GM21528 (cell line): ENCODE measurements around the gene RPL5.
"Not testable (repeated sequence)": the region's sequence is repeated elsewhere in the genome, so short reads cannot be mapped to it uniquely, and the experiment has no call there.

Experiments
- ATAC-seq: cut with Tn5 transposase; IDR thresholded peaks from one replicate; pipeline ENCODE4 v1.9.1; 2021; ENCODE audit warnings: mild to moderate bottlenecking, moderate library complexity; ENCODE audit not compliant: unreplicated experiment, low FRiP score

Gene RPL5

DNA sequence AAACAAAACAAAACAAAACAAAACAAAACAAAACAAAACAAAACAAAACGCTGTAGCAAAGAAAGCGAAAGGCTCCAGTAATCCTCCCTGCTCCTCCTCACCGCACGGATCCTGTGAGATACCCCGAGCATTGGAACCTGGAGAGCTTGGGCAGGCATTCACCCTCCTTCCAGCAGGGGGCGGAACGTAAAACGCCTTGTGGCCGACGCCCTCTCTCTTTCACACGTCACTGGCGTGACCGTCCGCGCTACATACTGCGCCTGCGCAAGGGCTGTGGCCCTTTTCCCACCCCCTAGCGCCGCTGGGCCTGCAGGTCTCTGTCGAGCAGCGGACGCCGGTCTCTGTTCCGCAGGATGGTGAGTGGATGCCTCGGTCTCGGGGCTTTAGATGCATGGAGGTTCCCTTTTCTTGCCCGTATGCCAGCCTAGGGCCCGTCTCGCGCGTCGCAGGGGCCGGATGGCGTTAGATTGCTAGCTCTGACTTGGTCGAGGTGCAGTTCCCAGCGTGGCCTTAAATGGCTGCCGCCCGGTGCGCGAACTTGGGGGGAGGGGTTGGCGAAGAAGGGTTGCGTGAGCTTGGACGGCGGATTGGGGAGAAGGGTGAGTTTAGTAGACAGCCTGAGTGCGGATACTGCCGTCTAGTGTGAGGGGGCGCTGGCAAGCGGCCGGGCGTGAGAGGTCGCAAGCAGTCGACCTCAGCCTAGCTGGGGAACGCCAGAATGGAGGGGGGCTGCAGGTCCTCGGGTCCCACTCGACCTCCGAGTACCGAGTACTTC, at the start of gene RPL5:
Gene RPL5, plus strand, starts transcription at position 279 of the 775 bp plus-strand sequence. Its CDS starts 75 bp downstream, at position 354.
- peak; percentile 96 for ATAC-seq

- not testable (repeated sequence) for ATAC-seq
These were observed 48.3 kb upstream of the RPL5 start for GRCh38 chr1:92783550-92783949.

DNA sequence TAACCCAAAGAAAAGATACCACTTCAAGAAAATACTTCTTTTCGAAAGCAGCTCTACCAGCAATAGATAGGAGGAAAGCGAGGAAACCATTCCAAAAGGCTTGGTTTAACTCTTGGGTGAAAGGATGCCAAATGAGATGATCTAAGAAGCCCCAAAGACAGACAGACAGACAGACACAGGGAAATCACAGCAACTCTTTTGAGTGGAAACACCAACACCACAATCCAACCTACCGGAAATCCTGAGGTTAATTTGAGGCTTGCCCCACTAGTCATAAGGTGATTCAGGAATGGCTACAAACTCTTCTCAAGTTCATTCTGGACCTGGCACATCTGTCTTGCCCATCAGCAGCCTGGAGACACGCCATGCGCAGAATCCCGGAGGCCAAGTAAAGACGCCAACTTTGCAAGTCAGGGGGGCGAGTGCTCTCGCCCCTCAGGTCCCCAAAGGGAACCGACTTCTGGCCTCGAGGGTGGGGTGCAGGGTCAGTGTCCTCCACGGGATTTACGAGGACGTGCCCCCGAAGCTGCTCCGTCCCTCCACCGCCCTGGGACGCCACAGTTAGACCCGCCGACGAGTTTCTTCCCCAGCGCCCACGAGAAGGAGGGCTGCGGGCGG, 47.7 kb upstream of the RPL5 start:
- peak; percentile 12 for ATAC-seq

- ATAC-seq = peak; percentile 97
These were observed 47.0 kb upstream of the RPL5 start, which contains the start of gene EVI5 for GRCh38 chr1:92784639-92785500. Gene EVI5 (minus strand): TSS chr1:92785108. CDS start chr1:92736546, 48,562 bp downstream.

- ATAC-seq = no peak
These were observed 45.5 kb upstream of the RPL5 start for GRCh38 chr1:92786111-92786901.

GRCh38 chr1:92790081-92790480, 41.8 kb upstream of the RPL5 start:
- no peak for ATAC-seq

- no peak for ATAC-seq
These were observed 41.0 kb upstream of the RPL5 start for GRCh38 chr1:92790867-92791266.

- no peak for ATAC-seq
These were observed 40.3 kb upstream of the RPL5 start for GRCh38 chr1:92791487-92792066.

- no peak for ATAC-seq
These were observed 39.5 kb upstream of the RPL5 start for GRCh38 chr1:92792340-92792782.

GRCh38 chr1:92795166-92795565, 36.7 kb upstream of the RPL5 start:
- ATAC-seq = no peak

- ATAC-seq = no peak
These were observed 34.5 kb upstream of the RPL5 start for GRCh38 chr1:92797297-92797696.

DNA sequence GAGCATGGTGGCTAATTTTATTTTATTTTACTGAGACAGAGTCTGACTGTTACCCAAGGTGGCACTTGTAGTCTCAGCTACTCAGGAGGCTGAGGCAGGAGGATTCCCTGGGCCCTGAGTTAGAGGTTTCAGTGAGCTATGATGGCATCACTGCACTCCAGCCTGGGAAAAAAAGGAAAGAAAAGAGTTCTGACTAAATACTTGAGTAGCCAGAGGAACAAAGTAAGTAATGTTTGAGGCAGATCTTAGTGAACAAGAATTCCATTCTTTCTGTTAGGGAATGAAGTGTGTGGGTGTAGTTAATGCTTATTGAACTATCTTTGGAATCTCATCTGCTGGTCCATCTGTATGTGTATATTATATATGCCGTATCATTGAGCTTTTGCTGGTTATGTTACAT, 33.9 kb upstream of the RPL5 start:
- no peak for ATAC-seq

DNA sequence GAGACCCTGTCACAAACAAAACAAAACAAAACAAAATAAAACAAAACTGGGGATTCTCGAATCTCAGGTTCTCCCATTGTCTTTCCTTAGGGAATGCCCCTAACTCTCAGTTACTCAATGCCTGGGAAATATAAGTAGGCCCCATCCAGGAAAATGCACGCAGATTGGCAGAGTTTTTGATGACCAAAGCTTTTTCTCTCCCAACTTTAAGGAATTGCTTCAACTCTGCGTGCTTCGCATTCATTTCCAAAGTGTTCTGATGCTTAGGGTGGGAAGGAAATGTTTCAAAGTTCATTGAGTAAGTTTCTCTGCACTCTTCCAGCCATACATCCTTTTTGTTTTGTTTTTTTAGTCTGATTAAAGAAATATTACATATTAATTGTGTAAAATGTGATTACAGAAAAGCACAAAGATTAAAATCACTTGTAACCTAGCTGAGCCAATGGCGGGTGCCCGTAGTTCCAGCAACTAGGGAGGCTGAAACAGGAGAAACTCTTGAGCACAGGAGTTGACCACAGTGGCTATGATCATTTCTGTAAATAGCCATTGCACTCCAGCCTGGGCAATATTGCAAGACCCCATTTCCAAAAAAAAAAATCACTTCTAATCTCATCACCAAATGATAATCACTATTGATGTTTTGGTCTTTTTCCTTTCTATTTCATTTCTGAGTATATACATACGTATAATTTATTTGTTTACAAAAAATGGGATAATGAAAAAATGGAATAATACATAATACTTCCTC, 28.5 kb upstream of the RPL5 start:
- ATAC-seq = no peak

GRCh38 chr1:92804721-92805201, 27.1 kb upstream of the RPL5 start:
- no peak for ATAC-seq

- no peak for ATAC-seq
These were observed 26.6 kb upstream of the RPL5 start for GRCh38 chr1:92805216-92805615.

GRCh38 chr1:92808381-92808780, 23.5 kb upstream of the RPL5 start:
- no peak for ATAC-seq

- no peak for ATAC-seq
These were observed 15.1 kb upstream of the RPL5 start for GRCh38 chr1:92816732-92817131.

- ATAC-seq = no peak
These were observed 14.6 kb upstream of the RPL5 start for GRCh38 chr1:92817137-92817697.
